GOT3 (cell line): ENCODE results near the gene MRPS24.
"Not testable (repeated sequence)": the region's sequence is repeated elsewhere in the genome, so short reads cannot be mapped to it uniquely, and the experiment has no call there.

ENCODE experiments used
- DNase-seq: peaks from one replicate; lab custom pipeline; 2025; ENCODE audit warnings: mixed read lengths; lab: John Stamatoyannopoulos, UW

MRPS24 gene

GRCh38 chr7:43838201-43838658 is 31.1 kb downstream of the MRPS24 start:
- DNase-seq, result no peak

DNA sequence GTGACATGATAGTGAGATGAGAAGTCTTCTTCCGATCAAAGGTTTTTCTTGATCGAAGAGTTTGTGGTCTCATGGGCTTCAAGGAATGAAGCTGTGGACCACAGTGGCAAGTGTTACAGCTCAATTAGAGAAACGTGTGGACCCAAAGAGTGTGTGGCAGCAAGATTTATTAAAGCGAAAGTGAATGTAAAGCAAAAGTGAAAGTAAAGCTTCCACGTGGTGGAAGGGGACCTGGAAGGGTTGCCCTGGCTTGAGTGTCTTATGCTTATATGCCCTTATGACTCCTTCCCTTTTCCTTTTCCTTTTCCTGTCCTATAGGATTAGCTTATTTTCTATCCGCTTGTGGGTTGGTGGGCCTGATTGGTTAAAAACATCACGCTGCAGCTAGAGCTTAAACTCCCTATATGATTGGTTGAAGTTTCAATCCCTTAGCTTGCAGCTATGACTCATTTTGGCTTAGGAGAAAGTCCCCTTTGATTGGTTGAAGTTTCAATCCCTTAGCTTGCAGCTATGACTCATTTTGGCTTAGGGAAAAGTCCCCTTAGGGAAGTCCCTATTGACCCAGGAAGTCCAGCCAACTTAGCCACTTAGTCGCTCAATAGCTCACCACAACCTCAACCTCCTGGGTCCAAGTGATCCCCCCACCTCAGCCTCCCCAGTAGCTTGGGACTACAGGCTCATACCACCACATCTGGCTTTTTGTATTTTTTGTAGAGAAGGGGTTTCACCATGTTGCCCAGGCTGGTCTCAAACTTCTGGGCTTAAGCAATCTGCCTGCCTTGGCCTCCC is 34.7 kb downstream of the MRPS24 start:
- DNase-seq, result no peak

- not testable (repeated sequence) for DNase-seq
These were observed 38.4 kb downstream of the MRPS24 start for GRCh38 chr7:43830917-43831316.

DNA sequence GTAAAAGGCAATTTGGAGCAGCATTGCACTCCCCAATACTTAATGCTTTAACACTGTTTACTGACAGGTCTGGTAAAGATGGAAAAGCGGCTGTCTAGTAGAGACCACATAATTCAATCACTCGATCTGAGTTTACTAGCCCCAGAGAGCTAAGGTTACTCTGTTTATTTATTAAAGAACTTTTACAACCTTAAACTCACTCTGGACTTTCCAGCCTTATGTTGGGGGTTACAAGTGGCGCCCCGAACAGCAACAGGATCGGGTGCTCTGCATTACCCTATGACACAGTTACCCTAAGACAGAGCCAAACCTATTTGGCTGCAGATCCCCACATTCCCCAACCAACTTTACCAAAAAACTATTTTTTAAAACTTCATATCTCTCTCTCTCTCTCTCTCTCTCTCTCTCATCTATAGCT is 43.9 kb downstream of the MRPS24 start:
- DNase-seq, result no peak

GRCh38 chr7:43824963-43825362 is 44.4 kb downstream of the MRPS24 start:
- DNase-seq, result no peak

DNA sequence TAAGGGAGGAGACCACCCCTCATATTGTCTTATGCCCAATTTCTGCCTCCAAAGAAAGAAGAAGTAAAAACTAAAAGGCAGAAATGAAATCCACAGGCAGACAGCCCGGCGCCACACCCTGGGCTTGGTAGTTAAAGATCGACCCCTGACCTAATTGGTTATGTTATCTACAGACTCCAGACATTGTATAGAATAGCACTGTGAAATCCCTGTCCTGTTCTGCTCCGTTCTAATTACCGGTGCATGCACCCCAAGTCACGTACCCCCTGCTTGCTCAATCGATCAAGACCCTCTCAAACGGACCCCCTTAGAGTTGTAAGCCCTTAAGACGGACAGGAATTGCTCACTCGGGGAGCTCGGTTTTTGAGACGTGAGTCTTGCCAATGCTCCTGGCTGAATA is 44.8 kb downstream of the MRPS24 start:
- not testable (repeated sequence) for DNase-seq

- no peak for DNase-seq
These were observed 45.4 kb downstream of the MRPS24 start for GRCh38 chr7:43823941-43824340.

- DNase-seq, result not testable (repeated sequence)
These were observed 45.9 kb downstream of the MRPS24 start for GRCh38 chr7:43823425-43823824.
